Measurements from ENCODE around the gene SLU7.

The SLU7 gene

GRCh38 chr5:160418561-160419457 is at the start of gene SLU7:
TSS of gene SLU7 (minus strand) at chr5:160419081. CDS start at chr5:160415294, 3,787 bp downstream.
- Histone ChIP-seq H3K36me3 (ENCODE audit: insufficient read depth, low read length) (peaks cover 4% of the 10 kb centered on the region; the same call in 1 of the 2 replicates), H2AFZ (ENCODE audit: low read length, unreplicated experiment) (peak within 1 kb of the TSS; percentile 96), H3K4me3 (ENCODE audit: low read depth, low read length) (peak within 1 kb of the TSS; percentile 90), H3K79me2 (ENCODE audit: control insufficient read depth, insufficient read depth, low read length, unreplicated experiment) (peaks cover 48% of the 10 kb centered on the region), H3K4me1 (ENCODE audit: control insufficient read depth, insufficient read depth, low read length, unreplicated experiment) (peaks cover 30% of the 10 kb centered on the region), H3K27ac (ENCODE audit: low read depth, low read length) (peak within 1 kb of the TSS; percentile 87), H3K27me3 (ENCODE audit: insufficient read depth, low read length) (no peaks in the 10 kb centered on the region)

- peak overlapping the region; percentile 15 for H2AFZ ChIP-seq (ENCODE audit: low read length, unreplicated experiment)
- no peaks in the 10 kb centered on the region for H3K27me3 ChIP-seq (ENCODE audit: insufficient read depth, low read length)
- peak overlapping the region; percentile 81 for H3K27ac ChIP-seq (ENCODE audit: low read depth, low read length)
- H3K79me2 ChIP-seq (ENCODE audit: control insufficient read depth, insufficient read depth, low read length, unreplicated experiment), result peaks cover 31% of the 10 kb centered on the region
- H3K4me3 ChIP-seq (ENCODE audit: low read depth, low read length), result peak overlapping the region; percentile 76
- no peaks in the 10 kb centered on the region for H3K36me3 ChIP-seq (ENCODE audit: insufficient read depth, low read length)
- H3K4me1 ChIP-seq (ENCODE audit: control insufficient read depth, insufficient read depth, low read length, unreplicated experiment), result peaks cover 52% of the 10 kb centered on the region
Observed at GRCh38 chr5:160468363-160468975, 49.6 kb upstream of the SLU7 start.

- no peaks in the 10 kb centered on the region for H3K27me3 ChIP-seq (ENCODE audit: insufficient read depth, low read length)
- no peaks in the 10 kb centered on the region for H3K36me3 ChIP-seq (ENCODE audit: insufficient read depth, low read length)
- H3K4me1 ChIP-seq (ENCODE audit: control insufficient read depth, insufficient read depth, low read length, unreplicated experiment), result peaks cover 57% of the 10 kb centered on the region
- H3K27ac ChIP-seq (ENCODE audit: low read depth, low read length), result peak overlapping the region; percentile 81
- peaks cover 25% of the 10 kb centered on the region for H3K79me2 ChIP-seq (ENCODE audit: control insufficient read depth, insufficient read depth, low read length, unreplicated experiment)
- H2AFZ ChIP-seq (ENCODE audit: low read length, unreplicated experiment), result peak overlapping the region; percentile 65
- H3K4me3 ChIP-seq (ENCODE audit: low read depth, low read length), result peak overlapping the region; percentile 76
Observed at GRCh38 chr5:160467555-160468362, 48.9 kb upstream of the SLU7 start.

- H3K36me3 ChIP-seq (ENCODE audit: insufficient read depth, low read length), result no peaks in the 10 kb centered on the region
- H3K4me1 ChIP-seq (ENCODE audit: control insufficient read depth, insufficient read depth, low read length, unreplicated experiment), result peaks cover 63% of the 10 kb centered on the region
- H3K79me2 ChIP-seq (ENCODE audit: control insufficient read depth, insufficient read depth, low read length, unreplicated experiment), result peaks cover 21% of the 10 kb centered on the region
- H2AFZ ChIP-seq (ENCODE audit: low read length, unreplicated experiment), result peak overlapping the region; percentile 65
- no peaks in the 10 kb centered on the region for H3K27me3 ChIP-seq (ENCODE audit: insufficient read depth, low read length)
- peak overlapping the region; percentile 76 for H3K4me3 ChIP-seq (ENCODE audit: low read depth, low read length)
- peak overlapping the region; percentile 81 for H3K27ac ChIP-seq (ENCODE audit: low read depth, low read length)
Observed at GRCh38 chr5:160466889-160467554, 48.1 kb upstream of the SLU7 start.

GRCh38 chr5:160466116-160466515 is 47.2 kb upstream of the SLU7 start:
- Histone ChIP-seq H3K4me1 (ENCODE audit: control insufficient read depth, insufficient read depth, low read length, unreplicated experiment) (peaks cover 56% of the 10 kb centered on the region), H3K79me2 (ENCODE audit: control insufficient read depth, insufficient read depth, low read length, unreplicated experiment) (peaks cover 16% of the 10 kb centered on the region), H3K27me3 (ENCODE audit: insufficient read depth, low read length) (no peaks in the 10 kb centered on the region), H3K4me3 (ENCODE audit: low read depth, low read length) (no peak overlapping the region), H3K36me3 (ENCODE audit: insufficient read depth, low read length) (no peaks in the 10 kb centered on the region), H2AFZ (ENCODE audit: low read length, unreplicated experiment) (no peak overlapping the region), H3K27ac (ENCODE audit: low read depth, low read length) (no peak overlapping the region)

GRCh38 chr5:160464466-160464797 is 45.6 kb upstream of the SLU7 start:
- Histone ChIP-seq H3K27me3 (ENCODE audit: insufficient read depth, low read length) (no peaks in the 10 kb centered on the region), H3K4me3 (ENCODE audit: low read depth, low read length) (no peak overlapping the region), H3K36me3 (ENCODE audit: insufficient read depth, low read length) (no peaks in the 10 kb centered on the region), H3K4me1 (ENCODE audit: control insufficient read depth, insufficient read depth, low read length, unreplicated experiment) (peaks cover 43% of the 10 kb centered on the region), H3K27ac (ENCODE audit: low read depth, low read length) (no peak overlapping the region), H3K79me2 (ENCODE audit: control insufficient read depth, insufficient read depth, low read length, unreplicated experiment) (peaks cover 5% of the 10 kb centered on the region), H2AFZ (ENCODE audit: low read length, unreplicated experiment) (no peak overlapping the region)

GRCh38 chr5:160463740-160464465 is 45.0 kb upstream of the SLU7 start:
- Histone ChIP-seq H3K27me3 (ENCODE audit: insufficient read depth, low read length) (no peaks in the 10 kb centered on the region), H3K4me1 (ENCODE audit: control insufficient read depth, insufficient read depth, low read length, unreplicated experiment) (peaks cover 42% of the 10 kb centered on the region), H3K36me3 (ENCODE audit: insufficient read depth, low read length) (no peaks in the 10 kb centered on the region), H3K79me2 (ENCODE audit: control insufficient read depth, insufficient read depth, low read length, unreplicated experiment) (no peaks in the 10 kb centered on the region), H3K4me3 (ENCODE audit: low read depth, low read length) (peak overlapping the region; percentile 22; the same call in 1 of the 2 replicates), H3K27ac (ENCODE audit: low read depth, low read length) (peak overlapping the region; percentile 22; the same call in 1 of the 2 replicates), H2AFZ (ENCODE audit: low read length, unreplicated experiment) (no peak overlapping the region)

- no peak overlapping the region for H2AFZ ChIP-seq (ENCODE audit: low read length, unreplicated experiment)
- no peaks in the 10 kb centered on the region for H3K27me3 ChIP-seq (ENCODE audit: insufficient read depth, low read length)
- peak overlapping the region; percentile 22; the same call in 1 of the 2 replicates for H3K27ac ChIP-seq (ENCODE audit: low read depth, low read length)
- H3K4me3 ChIP-seq (ENCODE audit: low read depth, low read length), result peak overlapping the region; percentile 22; the same call in 1 of the 2 replicates
- H3K36me3 ChIP-seq (ENCODE audit: insufficient read depth, low read length), result no peaks in the 10 kb centered on the region
- H3K79me2 ChIP-seq (ENCODE audit: control insufficient read depth, insufficient read depth, low read length, unreplicated experiment), result no peaks in the 10 kb centered on the region
- peaks cover 42% of the 10 kb centered on the region for H3K4me1 ChIP-seq (ENCODE audit: control insufficient read depth, insufficient read depth, low read length, unreplicated experiment)
Observed at GRCh38 chr5:160463227-160463626, 44.3 kb upstream of the SLU7 start.

- no peaks in the 10 kb centered on the region for H3K79me2 ChIP-seq (ENCODE audit: control insufficient read depth, insufficient read depth, low read length, unreplicated experiment)
- H3K4me3 ChIP-seq (ENCODE audit: low read depth, low read length), result no peak overlapping the region
- H3K27me3 ChIP-seq (ENCODE audit: insufficient read depth, low read length), result no peaks in the 10 kb centered on the region
- H2AFZ ChIP-seq (ENCODE audit: low read length, unreplicated experiment), result no peak overlapping the region
- H3K36me3 ChIP-seq (ENCODE audit: insufficient read depth, low read length), result no peaks in the 10 kb centered on the region
- H3K4me1 ChIP-seq (ENCODE audit: control insufficient read depth, insufficient read depth, low read length, unreplicated experiment), result peaks cover 38% of the 10 kb centered on the region
- no peak overlapping the region for H3K27ac ChIP-seq (ENCODE audit: low read depth, low read length)
Observed at GRCh38 chr5:160462167-160462566, 43.3 kb upstream of the SLU7 start.

All from ACC112 (cell line).